Stimulated activated CD4-positive, alpha-beta T cell treated with anti-CD3 and anti-CD28 coated beads, Interleukin-15, amount 100 ng/mL, for 1 hour (primary cell): ENCODE results near the gene OR1A1.
"Not testable (repeated sequence)": the region's sequence is repeated elsewhere in the genome, so short reads cannot be mapped to it uniquely, and the experiment has no call there.

Source experiments
- DNase-seq, 2 donors: peaks; one replicate each; pipeline ENCODE4 v3.0.0-alpha.2; 2020; ENCODE audit warnings: low read depth in 1 of 2, low spot score in 1 of 2

The OR1A1 gene, protein sequence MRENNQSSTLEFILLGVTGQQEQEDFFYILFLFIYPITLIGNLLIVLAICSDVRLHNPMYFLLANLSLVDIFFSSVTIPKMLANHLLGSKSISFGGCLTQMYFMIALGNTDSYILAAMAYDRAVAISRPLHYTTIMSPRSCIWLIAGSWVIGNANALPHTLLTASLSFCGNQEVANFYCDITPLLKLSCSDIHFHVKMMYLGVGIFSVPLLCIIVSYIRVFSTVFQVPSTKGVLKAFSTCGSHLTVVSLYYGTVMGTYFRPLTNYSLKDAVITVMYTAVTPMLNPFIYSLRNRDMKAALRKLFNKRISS

DNA sequence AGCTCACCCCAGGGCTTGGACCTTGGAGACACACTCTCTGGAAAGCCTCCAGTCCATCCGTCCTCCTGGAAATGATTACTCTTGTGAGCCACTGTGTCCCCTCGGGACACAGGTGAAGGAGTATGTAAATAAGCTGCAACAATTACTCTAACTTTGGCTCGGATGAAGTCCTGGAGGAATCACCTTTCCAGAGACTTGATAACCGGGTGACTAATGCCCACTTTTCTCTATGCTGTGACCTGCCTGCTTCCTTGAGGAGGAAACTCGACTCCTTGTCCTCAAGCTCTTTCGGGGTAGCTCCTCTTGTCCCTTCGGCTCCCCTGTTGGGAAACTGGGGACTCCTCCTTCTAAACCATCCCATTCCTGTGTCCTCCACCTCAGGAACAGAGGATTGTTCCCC, at the start of gene OR1A1:
TSS of gene OR1A1 (plus strand) at position 301 of the 400 bp plus-strand sequence. CDS start 7,954 bp downstream, outside the sequence.
- no peak for DNase-seq

DNA sequence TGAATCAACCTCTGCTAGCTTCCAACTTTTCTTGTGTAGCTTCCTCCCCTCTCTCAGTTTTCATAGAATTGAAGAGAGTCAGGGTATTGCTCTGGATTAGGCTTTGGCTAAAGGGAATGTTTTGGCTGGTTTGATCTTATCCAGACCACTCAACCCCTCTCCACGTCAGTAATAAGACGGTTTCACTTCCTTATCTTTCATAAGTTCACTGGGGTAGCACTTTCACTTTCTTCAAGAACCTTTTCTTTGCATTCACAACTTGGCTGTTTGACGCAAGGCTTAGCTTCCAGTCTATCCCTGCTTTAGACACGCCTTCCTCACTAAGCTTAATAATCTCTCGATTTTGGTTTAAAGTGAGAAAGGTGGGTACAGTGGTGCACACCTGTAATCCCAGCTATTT, 39.9 kb upstream of the OR1A1 start:
- no peak for DNase-seq

DNA sequence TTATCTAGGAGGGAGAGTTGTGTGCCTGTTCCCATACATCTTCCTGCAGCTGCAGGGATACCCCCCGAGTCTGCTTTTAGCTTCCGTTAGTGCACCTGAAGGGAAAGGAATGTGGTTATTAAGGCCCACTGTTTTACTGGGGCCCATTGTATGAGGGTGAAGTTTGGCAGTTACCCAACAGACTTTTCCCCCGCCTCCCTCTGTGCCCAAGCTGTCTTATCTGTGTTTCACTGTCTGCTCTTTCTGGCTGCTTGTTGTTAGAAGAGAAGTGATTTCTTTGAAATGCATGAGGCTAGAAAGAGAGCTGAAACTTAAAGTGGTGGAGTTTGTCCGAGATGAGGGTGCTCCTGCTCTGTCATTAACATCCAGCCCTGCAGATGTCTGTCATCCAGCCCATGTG, 17.5 kb upstream of the OR1A1 start:
- no peak for DNase-seq

DNA sequence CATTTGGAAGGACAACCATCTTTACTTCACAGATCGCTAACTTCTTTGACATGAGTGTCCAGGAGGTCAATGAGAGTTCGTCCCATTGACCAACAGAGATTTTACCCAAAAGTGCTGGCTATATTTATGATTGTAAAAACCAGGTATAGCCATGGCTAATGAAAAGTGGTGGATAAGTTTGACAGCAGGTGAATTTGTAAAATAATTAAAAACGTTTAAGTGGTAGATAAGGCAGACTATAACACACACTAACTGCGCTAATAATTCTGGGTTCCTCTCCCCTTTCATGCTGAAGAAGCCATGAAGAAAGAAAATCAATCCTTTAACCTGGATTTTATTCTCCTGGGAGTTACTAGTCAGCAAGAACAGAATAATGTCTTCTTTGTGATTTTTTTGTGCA, 10.2 kb upstream of the OR1A1 start, which contains the start of gene OR1A2:
TSS of gene OR1A2 (plus strand) at position 301 of the 400 bp plus-strand sequence. CDS start at position 301, 0 bp downstream.
- DNase-seq: no peak

DNA sequence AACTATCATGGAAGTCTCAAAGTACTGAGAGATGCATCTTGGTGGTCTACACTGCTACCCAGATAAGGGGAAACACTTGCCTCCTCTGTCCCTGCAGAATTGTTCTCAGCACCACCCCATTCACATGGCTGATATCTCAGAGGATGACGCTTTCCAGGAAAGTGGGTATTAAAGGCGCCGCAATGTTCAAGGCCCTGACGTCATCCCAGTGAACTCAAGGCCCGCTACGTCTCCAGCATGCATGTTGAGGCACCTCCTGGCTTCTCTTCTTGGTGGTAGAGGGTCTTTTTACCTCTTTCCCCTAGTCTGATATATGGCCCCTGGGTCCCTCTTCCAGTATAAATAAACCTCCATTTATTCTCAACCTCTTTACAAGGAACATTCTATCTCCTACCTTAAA, 1.0 kb downstream of the OR1A1 start:
- DNase-seq: no peak

DNA sequence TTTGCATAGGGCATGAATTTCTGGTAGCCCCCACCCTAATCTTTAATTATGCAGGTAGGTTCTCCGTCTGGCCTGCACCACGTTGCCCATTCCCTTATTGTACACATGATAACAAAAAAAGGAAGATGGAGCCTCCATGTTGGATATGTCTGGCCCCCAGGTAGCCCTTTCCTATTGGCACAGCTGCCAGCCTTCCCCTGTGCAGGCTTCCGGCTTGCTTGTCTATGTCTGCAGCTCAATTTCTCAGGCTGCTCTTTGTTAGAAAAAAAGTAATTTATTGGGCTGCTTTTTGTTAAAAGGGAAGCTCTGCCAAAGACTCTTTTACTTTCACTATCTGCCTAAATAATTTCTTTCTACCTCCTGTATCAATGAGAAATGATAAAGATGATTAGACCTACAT, 5.5 kb downstream of the OR1A1 start:
- DNase-seq: no peak

DNA sequence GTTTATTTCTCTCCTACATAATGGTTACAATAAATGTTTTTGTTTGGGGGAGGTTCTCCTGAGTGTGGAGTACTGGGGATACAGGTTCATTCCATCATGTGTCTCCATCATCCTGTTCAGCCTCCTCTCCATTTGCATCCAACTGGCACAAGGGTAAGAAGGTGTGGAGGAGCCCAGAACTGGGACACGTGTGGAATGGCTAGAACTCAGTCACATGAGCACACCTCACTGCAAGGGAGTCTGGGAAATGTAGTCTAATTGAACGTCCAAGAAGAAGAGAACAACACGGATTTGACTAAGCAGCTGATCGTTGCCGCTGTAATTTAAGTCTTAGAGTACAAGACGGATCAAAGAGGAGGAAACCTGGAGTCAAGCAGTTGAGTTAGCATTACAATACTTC, 6.1 kb downstream of the OR1A1 start:
- DNase-seq: no peak

DNA sequence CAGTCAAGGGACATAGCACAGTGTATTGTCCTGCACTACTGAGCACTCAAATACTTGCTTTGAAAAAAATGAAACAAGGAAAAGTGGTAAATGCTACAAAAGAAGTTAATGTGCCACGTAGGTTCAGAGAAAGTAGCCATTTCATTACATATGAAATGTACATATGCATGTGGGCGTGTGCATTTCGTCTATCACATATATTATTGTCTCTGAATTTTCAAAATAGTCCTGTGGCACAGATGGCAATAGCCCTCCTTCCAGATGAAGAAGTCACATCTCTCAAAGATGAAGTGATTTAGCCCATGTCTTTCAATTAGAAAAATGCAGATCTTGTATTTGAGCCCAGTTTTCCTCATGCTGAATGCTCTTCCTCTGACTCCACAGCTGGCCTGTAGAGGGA, 12.5 kb downstream of the OR1A1 start:
- not testable (repeated sequence) for DNase-seq

DNA sequence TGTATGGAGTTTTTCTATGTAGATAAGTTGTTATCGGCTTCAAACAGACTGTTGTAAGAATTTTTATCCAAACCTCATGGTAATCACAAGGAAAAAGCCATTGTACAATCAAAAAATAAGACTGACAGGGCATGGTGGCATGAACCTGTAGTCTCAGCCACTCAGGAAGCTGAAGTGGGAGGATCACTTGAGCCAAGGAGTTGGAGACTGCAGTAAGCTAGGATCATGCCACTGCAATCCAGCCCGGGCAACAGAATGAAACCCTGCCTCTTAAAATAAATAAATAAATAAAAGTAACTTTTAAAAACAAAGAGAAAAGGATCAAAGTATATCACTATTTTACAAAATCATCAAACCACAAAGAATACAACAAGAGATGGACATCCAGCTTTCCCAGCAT, 14.4 kb downstream of the OR1A1 start:
- DNase-seq: no peak

DNA sequence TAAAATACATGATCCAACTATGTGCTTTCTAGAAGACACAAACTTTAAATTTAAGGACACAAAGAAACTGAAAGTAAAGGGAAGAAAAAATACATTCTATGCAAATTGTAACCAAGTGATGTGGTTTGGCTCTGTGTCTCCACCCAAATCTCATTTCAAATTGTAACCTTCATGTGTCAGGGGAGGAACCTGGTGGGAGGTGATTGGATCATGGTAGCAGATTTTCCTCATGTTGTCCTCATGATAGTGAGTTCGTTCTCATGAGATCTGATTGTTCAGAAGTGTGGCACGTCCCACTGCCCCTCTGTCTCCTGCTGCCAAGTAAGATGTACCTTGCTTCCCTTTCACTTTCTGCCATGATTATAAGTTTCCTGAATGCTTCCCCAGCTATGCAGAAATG, 15.0 kb downstream of the OR1A1 start:
- no peak for DNase-seq

DNA sequence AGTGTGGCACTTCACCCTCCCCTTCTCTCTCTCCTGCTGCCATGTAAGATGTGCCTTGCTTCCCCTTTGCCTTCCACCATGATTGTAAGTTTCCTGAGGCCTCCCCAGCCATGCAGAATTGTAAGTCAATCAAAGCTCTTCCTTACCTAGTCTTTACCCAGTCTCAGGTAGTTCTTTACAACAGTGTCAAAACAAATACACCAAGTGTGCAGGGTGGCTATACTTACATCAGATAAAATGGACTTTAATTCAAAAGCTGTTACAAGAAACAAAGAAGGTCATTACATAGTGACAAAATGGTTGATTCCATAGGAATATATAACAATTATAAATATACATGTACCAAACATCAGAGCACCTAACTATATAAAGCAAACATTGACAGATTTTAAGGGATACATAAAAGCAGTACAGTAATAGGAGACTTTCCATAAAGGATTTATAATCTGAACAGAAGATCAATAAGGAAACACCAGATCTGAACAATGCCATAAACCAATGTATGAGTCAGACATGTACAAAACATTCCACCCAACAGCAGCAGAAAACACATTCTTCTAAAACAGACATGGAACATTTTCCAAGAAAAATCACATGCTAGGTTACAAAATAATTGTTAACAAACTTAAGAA, 17.4 kb downstream of the OR1A1 start:
- not testable (repeated sequence) for DNase-seq

DNA sequence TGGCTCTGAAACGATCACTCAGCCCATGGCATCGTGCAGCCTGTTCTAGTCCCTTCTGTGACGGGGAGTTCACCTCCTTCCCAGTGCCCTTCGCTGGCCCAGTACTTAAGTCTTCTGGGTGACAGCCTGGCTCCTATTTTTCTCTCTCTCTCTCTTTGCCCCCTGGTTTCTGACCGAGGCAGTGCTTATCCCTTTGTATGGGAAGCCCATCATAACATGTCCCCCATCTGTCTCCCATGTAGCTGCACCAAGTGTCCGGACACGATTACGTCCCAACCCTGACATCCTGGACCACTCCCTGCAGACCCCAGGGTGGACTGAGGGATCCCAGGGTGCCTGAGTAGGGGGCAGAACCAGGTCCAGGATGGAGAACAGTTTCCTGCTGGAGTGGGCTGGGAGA, 24.8 kb downstream of the OR1A1 start:
- not testable (repeated sequence) for DNase-seq

DNA sequence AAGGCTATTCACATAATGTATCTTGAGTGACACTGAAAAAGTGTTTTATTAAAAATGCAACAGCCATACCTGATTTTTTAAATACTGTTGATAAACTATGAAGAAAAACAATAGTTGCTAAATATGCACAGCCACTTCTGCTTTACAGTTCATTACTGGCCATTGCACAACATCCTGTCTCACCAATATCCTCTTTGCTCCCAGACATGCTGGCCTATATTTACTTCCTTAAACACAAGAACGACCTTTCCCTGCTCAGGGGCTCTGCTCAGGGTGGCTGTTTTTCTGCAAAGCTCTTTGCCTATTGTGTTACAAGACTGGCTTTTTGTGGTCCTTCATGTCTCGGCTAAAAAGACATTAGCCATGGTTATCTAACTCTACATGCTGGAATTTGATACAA, 31.2 kb downstream of the OR1A1 start:
- not testable (repeated sequence) for DNase-seq

DNA sequence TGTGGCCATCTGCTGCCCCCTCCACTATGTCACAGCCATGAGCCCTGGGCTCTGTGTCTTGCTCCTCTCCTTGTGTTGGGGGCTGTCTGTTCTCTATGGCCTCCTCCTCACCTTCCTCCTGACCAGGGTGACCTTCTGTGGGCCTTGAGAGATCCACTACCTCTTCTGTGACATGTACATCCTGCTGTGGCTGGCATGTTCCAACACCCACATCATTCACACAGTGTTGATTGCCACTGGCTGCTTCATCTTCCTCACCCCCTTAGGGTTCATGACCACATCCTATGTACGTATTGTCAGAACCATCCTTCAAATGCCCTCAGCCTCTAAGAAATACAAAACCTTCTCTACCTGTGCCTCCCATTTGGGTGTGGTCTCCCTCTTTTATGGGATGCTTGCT, 33.6 kb downstream of the OR1A1 start:
- not testable (repeated sequence) for DNase-seq

DNA sequence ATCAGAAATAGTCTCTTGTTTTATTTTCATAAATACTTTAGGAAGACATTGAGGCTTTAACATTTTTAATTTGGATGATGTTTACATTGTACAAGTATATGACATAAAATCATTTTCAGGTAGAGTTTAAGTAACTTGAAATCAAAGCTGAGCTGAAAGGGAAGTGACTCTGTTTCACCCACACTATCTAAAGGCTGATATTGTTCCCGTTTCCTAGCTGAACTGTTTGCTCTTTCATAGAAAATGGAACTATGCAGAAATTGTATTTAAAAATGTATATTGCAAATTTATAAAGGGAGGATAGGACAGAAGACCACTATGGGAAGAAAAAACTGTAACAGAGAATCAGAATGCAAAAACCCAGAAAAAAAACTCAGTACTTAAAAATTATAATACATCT, 37.4 kb downstream of the OR1A1 start:
- not testable (repeated sequence) for DNase-seq

DNA sequence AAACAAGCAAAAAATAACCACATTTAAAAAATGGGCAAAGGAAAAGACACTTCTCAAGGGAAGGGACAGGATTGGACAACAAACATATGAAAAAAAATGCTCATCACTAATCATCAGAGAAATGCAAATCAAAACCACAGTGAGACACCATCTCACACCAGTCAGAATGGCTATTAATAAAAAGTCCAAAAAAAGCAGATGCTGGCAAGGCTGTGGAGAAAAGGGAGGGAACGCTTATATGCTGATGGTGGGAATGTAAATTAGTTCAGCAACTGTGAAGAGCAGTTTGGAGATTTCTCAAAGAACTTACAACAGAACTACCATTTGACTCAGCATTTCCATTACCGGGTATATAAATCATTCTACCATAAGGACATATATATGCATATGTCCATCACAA, 41.5 kb downstream of the OR1A1 start:
- DNase-seq: not testable (repeated sequence)

DNA sequence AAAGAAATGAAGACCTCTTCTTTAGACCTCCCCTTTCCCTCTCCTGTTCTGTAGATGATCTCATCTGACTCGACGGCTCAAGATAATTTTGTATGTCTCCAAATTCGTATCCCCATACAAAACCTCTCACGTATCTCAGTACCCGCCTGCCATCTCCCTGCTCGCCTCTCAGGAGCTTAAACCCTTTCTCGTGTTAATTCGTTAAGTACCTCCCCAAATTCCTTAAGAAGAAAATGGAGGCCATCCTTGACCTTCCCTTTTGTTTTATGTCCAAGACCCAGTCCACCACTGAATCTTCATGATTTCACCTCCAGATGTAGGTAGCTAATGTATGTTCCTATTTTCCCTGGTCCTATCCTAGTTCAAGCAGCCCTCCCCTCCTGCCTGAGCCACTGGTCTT, 49.1 kb downstream of the OR1A1 start:
- no peak for DNase-seq

DNA sequence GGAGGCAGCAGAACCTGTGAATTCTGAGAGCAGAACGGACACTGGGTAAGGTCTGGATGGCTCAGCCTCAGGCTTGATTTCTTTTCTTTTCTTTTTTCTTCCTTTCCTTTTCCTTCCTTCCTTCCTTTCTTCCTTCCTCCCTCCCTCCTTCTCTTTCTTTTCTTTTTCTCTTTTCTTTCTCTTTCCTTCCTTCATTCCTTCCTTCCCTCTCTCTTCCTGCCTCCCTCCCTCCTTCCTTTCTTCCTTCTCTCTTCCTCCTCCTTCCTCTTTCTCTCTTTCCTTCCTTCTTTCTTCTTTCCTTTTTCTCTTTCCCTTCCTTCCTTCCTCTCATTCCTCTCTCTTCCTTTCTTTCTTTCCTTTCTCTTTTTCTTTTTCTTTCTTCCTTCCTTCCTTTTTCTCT, 52.7 kb downstream of the OR1A1 start:
- no peak for DNase-seq

DNA sequence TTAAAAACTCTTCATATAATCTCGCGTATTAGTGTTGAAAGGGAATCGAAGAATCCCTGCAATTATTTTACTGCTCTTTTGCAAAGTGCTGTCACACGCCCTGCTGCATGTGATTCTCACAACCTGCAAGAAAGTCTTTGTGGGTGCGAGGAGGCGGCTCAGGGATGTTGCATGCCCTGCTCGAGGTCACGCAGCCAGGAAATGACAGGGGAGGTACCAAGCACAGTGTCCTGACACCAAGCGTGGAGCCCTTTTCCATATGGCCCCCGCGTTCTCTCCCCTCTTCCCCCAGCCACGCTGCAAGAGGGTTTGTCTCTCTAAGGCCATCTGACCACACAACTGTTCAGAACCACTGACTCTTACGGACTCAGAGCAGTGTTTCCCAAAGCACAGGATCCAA, 53.1 kb downstream of the OR1A1 start:
- DNase-seq: no peak
